Heart right ventricle (tissue), 16 donors: ENCODE results near the gene MPRIP. TPM values are rescaled to one million over a fixed set of nuclear protein-coding genes. Genes with fewer than 3 reads are reported as not detected.
A peak's percentile ranks its signal among the peaks of the same experiment; 100 is the strongest.

Experiments used
- ATAC-seq, 8 donors: fragments of 200-7000 bp; cut with Tn5 transposase; one replicate each; pipeline ENCODE4 v1.9.1; 2020; ENCODE audit warnings: mild to moderate bottlenecking in 8 of 8, moderate library complexity in 8 of 8, moderate number of reproducible peaks in 1 of 8
- DNase-seq, 2 donors: peaks; one replicate each; pipeline ENCODE4 v3.0.0-alpha.2; 2020
- H3K27ac ChIP-seq, 10 donors: fragments of 200-600 bp; sonication (generic) in 2 of 10; one replicate each; pipeline versions ENCODE4 v1.5.0 to v1.8.0; 2020 to 2022; ENCODE audit warnings: mild to moderate bottlenecking in 3 of 10
- H3K27me3 ChIP-seq, 7 donors: fragments of 200-600 bp; one replicate each; pipeline ENCODE4 v1.8.0; 2021 to 2022; ENCODE audit warnings: mild to moderate bottlenecking in 2 of 7
- H3K36me3 ChIP-seq, 9 donors: fragments of 200-600 bp; sonication (generic) in 1 of 9; one replicate each; pipeline versions ENCODE4 v1.5.0 to v1.8.0; 2020 to 2022; ENCODE audit warnings: mild to moderate bottlenecking in 2 of 9
- H3K4me1 ChIP-seq, 9 donors: fragments of 200-600 bp; sonication (generic) in 1 of 9; one replicate each; pipeline versions ENCODE4 v1.5.0 to v1.8.0; 2020 to 2022; ENCODE audit warnings: mild to moderate bottlenecking in 4 of 9
- H3K4me3 ChIP-seq, 10 donors: fragments of 200-600 bp; sonication (generic) in 2 of 10; one replicate each; pipeline versions ENCODE4 v1.5.0 to v1.8.0; 2020 to 2022; ENCODE audit warnings: mild to moderate bottlenecking in 7 of 10, moderate library complexity in 2 of 10
- H3K9me3 ChIP-seq, 11 donors: fragments of 200-600 bp in 10 of 11; sonication (generic) in 2 of 11; one replicate each; pipeline versions ENCODE4 v1.5.0 to v1.8.0; 2013 to 2022; ENCODE audit warnings: mild to moderate bottlenecking in 2 of 11, control low read depth in 1 of 11, moderate library complexity in 1 of 11
- WGBS, 2 donors: extraction: QIAGEN DNeasy Blood & Tissue Kit; methylation state at CpG; one replicate each; pipeline ENCODE4 v1.1.7; 2013; ENCODE audit warnings: inconsistent platforms in 1 of 2; 5-methylcytosine and 5-hydroxymethylcytosine counted together
- intact Hi-C, 10 donors: fragments of 100-400 bp; cut with DNase I; formaldehyde crosslinking; loops; one replicate each; pipeline versions ENCODE4 v1.11.1 to v1.14.2; 2022
- polyA plus RNA-seq, 2 donors: library from polyadenylated mRNA; stranded (reverse); fragments of 200-250 nt; gene quantifications; one replicate each; pipeline ENCODE4 v1.2.3, GENCODE V29; 2013
- total RNA-seq, 10 donors: library from RNA; stranded (reverse); fragmentation: NEBNext Ultra II Directional in 3 of 10; extraction: Animal tissue kit (Norgen Biotek cat#: 25700) in 3 of 10; gene quantifications; one replicate each; pipeline versions ENCODE4 v1.2.1 to v1.2.4, GENCODE V29; 2021 to 2023
- TF ChIP-seq, protein P1 (sequence below), 9 donors: fragments of 200-600 bp; sonication (generic) in 2 of 9; IDR thresholded peaks; one replicate each; pipeline versions ENCODE4 v1.5.0 to v1.8.0; 2021 to 2022; ENCODE audit warnings: antibody characterized with exemption in 9 of 9, mild to moderate bottlenecking in 5 of 9, moderate library complexity in 1 of 9
- donor health status: Arrhythmogenic right ventricular cardiomyopathy.
- donor health status: ischemic (EF 13 %, LVEDD 7.1; RV severe dilation, severe dysfunction).
- donor health status: healthy with polysubstance abuse.
- donor health status: DM: no; HTN: yes; CAD: no.
- donor health status: DM: no; HTN: no; CAD: no.
- donor health status: ischemic (EF 25% LVEDD 6.9; RV normal size, moderate dysfunction).
- donor health status: ischemic (EF 25% LVEDD 5.7; RV mildly dilated, moderate dysfunction).
- donor health status: healthy.
- donor health status: DM: yes; HTN: yes; CAD: no.
- donor health status: Ischemic cardiomyopathy.
- donor health status: ischemic (EF 35%, LVEDD 5.7; RV mildly dilated, moderate dysfunction).
- donor health status: nonischemic (EF 11% LVEDD 7.7; RV severe dilation, severe dysfunction).
- donor health status: DM: yes; HTN: yes; CAD: no.
- donor health status: PGD.
- donor health status: ischemic (EF 29% LVEDD 5.4; RV normal size, mild dysfunction).
- donor health status: nonischemic (EF 23%, LVEDD 6.1; RV moderate dilation, normal function).

Gene MPRIP
- total and polyA plus RNA-seq, 12 donors = 225 to 409 (median 321) TPM

DNA sequence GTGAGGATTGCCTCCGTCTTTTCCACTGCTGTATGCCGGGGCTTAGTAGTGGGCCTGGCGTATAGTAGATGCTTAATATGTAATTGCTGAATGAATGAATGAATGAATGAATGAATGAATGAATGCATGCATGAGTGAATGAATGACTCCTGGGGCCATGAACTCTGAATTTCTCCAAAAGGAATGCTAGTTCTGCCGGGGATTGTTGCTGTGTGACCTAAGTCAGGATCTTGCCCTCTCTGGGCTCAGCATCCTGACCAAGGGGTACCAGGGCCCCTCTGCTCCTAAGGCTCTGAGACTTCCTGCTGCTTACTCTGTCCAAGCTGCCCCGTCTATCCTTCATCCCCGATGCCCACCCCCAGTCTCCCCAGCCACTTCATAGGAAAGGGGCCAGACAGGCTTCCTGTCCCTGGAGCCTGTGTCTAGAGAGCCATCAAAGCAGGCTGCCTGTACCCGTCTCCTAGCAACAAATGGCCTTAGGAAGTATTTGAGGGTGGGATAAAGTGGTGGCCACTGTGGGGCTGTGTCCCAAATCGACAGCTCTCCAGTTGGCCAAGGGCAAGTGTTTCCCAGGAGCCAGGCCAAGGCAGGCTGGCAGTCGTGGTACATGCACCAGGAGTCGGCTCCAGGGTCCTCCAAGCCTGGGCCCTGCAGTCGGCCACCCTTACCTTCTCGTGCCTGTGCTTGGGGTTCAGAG, 11.6 kb upstream of the MPRIP start:
- H3K27ac ChIP-seq = no peak overlapping the region
- no peak for ATAC-seq
- intact Hi-C loops = no loop called here

DNA sequence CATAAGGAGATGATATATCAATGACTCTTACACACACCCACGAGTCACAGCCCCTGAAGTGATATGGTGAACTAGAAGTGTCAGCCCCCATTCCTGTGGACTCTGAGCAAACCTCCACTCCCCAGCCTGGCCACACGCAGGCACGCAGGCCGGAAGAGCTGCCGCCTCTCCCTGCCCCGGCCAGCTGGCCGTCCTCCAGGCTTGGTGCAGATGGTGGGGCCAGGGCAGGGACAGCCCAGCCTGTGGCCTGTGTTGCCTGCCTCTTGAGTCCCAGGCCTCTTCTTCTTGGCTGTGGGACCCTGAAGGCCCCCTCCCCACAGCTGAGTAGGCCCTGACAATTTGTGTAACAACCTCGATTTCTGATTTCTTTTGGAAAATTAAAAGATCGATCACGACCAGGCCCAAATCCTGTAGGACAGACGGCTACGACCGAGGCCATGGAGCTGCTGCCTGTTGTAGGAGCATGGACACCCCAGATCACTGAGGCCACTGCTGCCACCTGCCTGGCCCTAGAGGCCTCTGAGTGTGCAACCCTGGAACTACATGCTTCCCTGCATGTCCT, 10.0 kb upstream of the MPRIP start:
- intact Hi-C loops = no loop called here
- Histone ChIP-seq H3K4me3 (no peak overlapping the region), H3K27ac (peak overlapping the region in 9 of 10 donors; percentile 40 to 76 (median 59)), H3K9me3 (no peaks in the 10 kb centered on the region), H3K36me3 (no peaks in the 10 kb centered on the region), H3K27me3 (no peaks in the 10 kb centered on the region), H3K4me1 (peaks cover 10 to 60% (median 26%) of the 10 kb centered on the region in 9 donors)
- TF ChIP-seq, protein P1, sequence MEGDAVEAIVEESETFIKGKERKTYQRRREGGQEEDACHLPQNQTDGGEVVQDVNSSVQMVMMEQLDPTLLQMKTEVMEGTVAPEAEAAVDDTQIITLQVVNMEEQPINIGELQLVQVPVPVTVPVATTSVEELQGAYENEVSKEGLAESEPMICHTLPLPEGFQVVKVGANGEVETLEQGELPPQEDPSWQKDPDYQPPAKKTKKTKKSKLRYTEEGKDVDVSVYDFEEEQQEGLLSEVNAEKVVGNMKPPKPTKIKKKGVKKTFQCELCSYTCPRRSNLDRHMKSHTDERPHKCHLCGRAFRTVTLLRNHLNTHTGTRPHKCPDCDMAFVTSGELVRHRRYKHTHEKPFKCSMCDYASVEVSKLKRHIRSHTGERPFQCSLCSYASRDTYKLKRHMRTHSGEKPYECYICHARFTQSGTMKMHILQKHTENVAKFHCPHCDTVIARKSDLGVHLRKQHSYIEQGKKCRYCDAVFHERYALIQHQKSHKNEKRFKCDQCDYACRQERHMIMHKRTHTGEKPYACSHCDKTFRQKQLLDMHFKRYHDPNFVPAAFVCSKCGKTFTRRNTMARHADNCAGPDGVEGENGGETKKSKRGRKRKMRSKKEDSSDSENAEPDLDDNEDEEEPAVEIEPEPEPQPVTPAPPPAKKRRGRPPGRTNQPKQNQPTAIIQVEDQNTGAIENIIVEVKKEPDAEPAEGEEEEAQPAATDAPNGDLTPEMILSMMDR (IDR thresholded peaks at IDR 0.05) = peak in 1 of 9 donors; percentile 19
- WGBS, 2 donors = 31 to 40% methylated on average over 13 of the region's 13 CpGs
- DNase-seq = peak; percentile 61 to 73
- ATAC-seq = peak; percentile 72 to 92 (median 78)

More for the DNA sequence above, 11.6 kb upstream of the MPRIP start:
- H3K9me3 ChIP-seq = no peaks in the 10 kb centered on the region
- no peak overlapping the region for H3K4me3 ChIP-seq
- no peaks in the 10 kb centered on the region for H3K36me3 ChIP-seq
- H3K4me1 ChIP-seq = peaks cover 10 to 49% (median 21%) of the 10 kb centered on the region in 9 donors
- no peaks in the 10 kb centered on the region for H3K27me3 ChIP-seq
- 68 to 73% methylated on average over 12 of the region's 12 CpGs for WGBS, 2 donors
- TF ChIP-seq, protein P1 (IDR thresholded peaks at IDR 0.05) = no peak
- DNase-seq = no peak

DNA sequence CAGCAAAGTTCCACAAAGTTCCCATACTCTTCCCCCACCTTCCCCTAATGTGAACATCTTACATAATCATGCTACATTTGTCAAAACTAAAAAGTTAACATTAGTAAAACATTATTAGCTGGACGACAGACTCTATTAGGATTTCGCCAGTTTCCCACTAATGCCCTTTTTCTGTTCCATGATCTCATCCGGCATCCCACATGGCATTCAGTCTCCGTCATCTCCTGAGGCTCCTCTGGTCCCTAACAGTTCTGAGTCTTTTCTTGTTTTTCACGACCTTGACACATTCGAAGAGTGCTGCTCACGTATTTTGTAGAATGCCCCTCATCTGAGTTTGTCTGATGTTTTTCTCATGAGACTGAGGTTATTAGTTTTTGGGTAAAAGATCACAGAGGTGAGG, 8.8 kb upstream of the MPRIP start:
- DNase-seq = no peak
- intact Hi-C loops = no loop called here
- TF ChIP-seq, protein P1 (IDR thresholded peaks at IDR 0.05) = no peak

DNA sequence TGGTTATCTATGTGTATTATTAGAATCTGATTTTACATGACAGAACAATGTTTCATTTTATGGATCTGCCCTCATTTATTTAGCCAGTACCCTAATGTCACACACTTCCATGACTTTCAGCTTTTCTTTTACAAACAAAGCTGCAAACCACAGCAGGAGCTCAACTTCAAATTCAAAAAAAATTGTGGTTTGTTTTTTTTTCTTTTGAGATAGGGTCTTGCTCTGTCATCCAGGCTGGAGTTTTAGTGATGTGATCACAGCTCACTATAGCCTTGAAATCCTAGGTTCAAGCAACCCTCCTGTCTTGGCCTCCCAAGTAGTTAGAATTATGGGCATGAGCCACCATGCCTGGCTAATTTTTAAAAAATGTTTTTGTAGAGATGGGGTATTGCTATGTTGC, 8.2 kb upstream of the MPRIP start:
- TF ChIP-seq, protein P1 (IDR thresholded peaks at IDR 0.05) = no peak
- no peak for ATAC-seq

More for the DNA sequence above, 8.8 kb upstream of the MPRIP start:
- 88 to 91% methylated on average over 7 of the region's 7 CpGs for WGBS, 2 donors
- Histone ChIP-seq H3K27ac (peak overlapping the region in 1 of 10 donors; percentile 42), H3K9me3 (no peaks in the 10 kb centered on the region), H3K27me3 (no peaks in the 10 kb centered on the region), H3K4me1 (peaks cover 10 to 55% (median 25%) of the 10 kb centered on the region in 9 donors), H3K36me3 (no peaks in the 10 kb centered on the region), H3K4me3 (no peak overlapping the region)
- ATAC-seq = no peak

More for the DNA sequence above, 8.2 kb upstream of the MPRIP start:
- no peak overlapping the region for H3K4me3 ChIP-seq
- intact Hi-C loops = no loop called here
- H3K36me3 ChIP-seq = no peaks in the 10 kb centered on the region
- H3K27me3 ChIP-seq = no peaks in the 10 kb centered on the region
- peaks cover 10 to 51% (median 25%) of the 10 kb centered on the region in 9 donors for H3K4me1 ChIP-seq
- no peak overlapping the region for H3K27ac ChIP-seq
- H3K9me3 ChIP-seq = no peaks in the 10 kb centered on the region
- DNase-seq = no peak
